Eye (tissue), 1 donor: ENCODE data around the gene EFCAB9.
"Not testable (repeated sequence)": the region's sequence is repeated elsewhere in the genome, so short reads cannot be mapped to it uniquely, and the experiment has no call there.

Experiments used
- DNase-seq: peaks from one replicate; pipeline ENCODE4 v3.0.0-alpha.2; 2015

EFCAB9 gene

GRCh38 chr5:172188893-172189692 lies 4.9 kb upstream of the EFCAB9 start:
- DNase-seq = peak; percentile 74

- no peak for DNase-seq
Measured at GRCh38 chr5:172189693-172190296, 4.2 kb upstream of the EFCAB9 start.

- no peak for DNase-seq
Measured at GRCh38 chr5:172194985-172195774, 1.2 kb downstream of the EFCAB9 start.

GRCh38 chr5:172197775-172198174 lies 3.8 kb downstream of the EFCAB9 start:
- not testable (repeated sequence) for DNase-seq

GRCh38 chr5:172199446-172199845 lies 5.5 kb downstream of the EFCAB9 start:
- no peak for DNase-seq

GRCh38 chr5:172200476-172200875 lies 6.5 kb downstream of the EFCAB9 start:
- DNase-seq = no peak

GRCh38 chr5:172205984-172206383 lies 12.0 kb downstream of the EFCAB9 start:
- DNase-seq = not testable (repeated sequence)

GRCh38 chr5:172207511-172207910 lies 13.5 kb downstream of the EFCAB9 start:
- no peak for DNase-seq

- no peak for DNase-seq
Measured at GRCh38 chr5:172209714-172210113, 15.7 kb downstream of the EFCAB9 start.

GRCh38 chr5:172211676-172212075 lies 17.7 kb downstream of the EFCAB9 start:
- DNase-seq = no peak

GRCh38 chr5:172213126-172213525 lies 19.2 kb downstream of the EFCAB9 start:
- peak; percentile 16 for DNase-seq

- no peak for DNase-seq
Measured at GRCh38 chr5:172216345-172216744, 22.4 kb downstream of the EFCAB9 start.

GRCh38 chr5:172219296-172219695 lies 25.3 kb downstream of the EFCAB9 start:
- no peak for DNase-seq

GRCh38 chr5:172223901-172224873 lies 30.2 kb downstream of the EFCAB9 start:
- no peak for DNase-seq

GRCh38 chr5:172224996-172225395 lies 31.0 kb downstream of the EFCAB9 start:
- DNase-seq = no peak

- DNase-seq = no peak
Measured at GRCh38 chr5:172229904-172230303, 35.9 kb downstream of the EFCAB9 start.

- no peak for DNase-seq
Measured at GRCh38 chr5:172234031-172234430, 40.1 kb downstream of the EFCAB9 start.

- no peak for DNase-seq
Measured at GRCh38 chr5:172235132-172235780, 41.3 kb downstream of the EFCAB9 start.

GRCh38 chr5:172235827-172236736 lies 42.1 kb downstream of the EFCAB9 start:
- no peak for DNase-seq

- no peak for DNase-seq
Measured at GRCh38 chr5:172238334-172238733, 44.4 kb downstream of the EFCAB9 start.

- no peak for DNase-seq
Measured at GRCh38 chr5:172243302-172243701, 49.3 kb downstream of the EFCAB9 start.
